K562 (cell line): ENCODE results near the gene SCUBE1. TPM values are rescaled to one million over a fixed set of nuclear protein-coding genes. Genes with fewer than 3 reads are reported as not detected.

ENCODE experiments used
- polyA plus RNA-seq, 8 experiments: library from polyadenylated mRNA; depleted of rRNA in 4 of 8; stranded (reverse) in 5 of 8; unstranded in 3 of 8; fragments of >200 nt; fragmentation: Nextera tagmentation in 2 of 8; fragmentation: Illumina TruSeq in 1 of 8; extraction: Ambion mirVana in 2 of 8; extraction: Trizol in 1 of 8; gene quantifications; 2 replicates each; pipeline versions ENCODE4 v1.2.1 to v1.2.3, GENCODE V29; 2011 to 2014; ENCODE audit warnings: inconsistent platforms in 1 of 8, missing spikeins in 1 of 8
- total RNA-seq, 7 experiments: library from RNA; depleted of rRNA in 6 of 7; stranded (reverse); fragments of >200 nt in 6 of 7; fragmentation: Illumina TruSeq in 2 of 7; extraction: Trizol in 2 of 7; gene quantifications; 2 replicates each; pipeline versions ENCODE4 v1.2.1 to v1.2.3, GENCODE V29; 2011 to 2021; ENCODE audit warnings: low replicate concordance in 1 of 7
- TF ChIP-seq, protein P1 (sequence below): fragments of 450-650 bp; formaldehyde crosslinking; IDR thresholded peaks from 2 replicates; pipeline ENCODE4 v1.4.0; 2022; ENCODE audit warnings: missing genetic modification characterization
- TF ChIP-seq, protein P2 (sequence below): sonication (generic); formaldehyde crosslinking; IDR thresholded peaks from 2 replicates; pipeline ENCODE4 v1.8.0; 2022; ENCODE audit warnings: mild to moderate bottlenecking, missing genetic modification reagents

Gene SCUBE1
- total and polyA plus RNA-seq, 9 of the 15 experiments (the other 6 are each of a cell fraction or from before 2014, with no cell fraction given) = 0.03 to 0.47 (median 0.29) TPM; not detected in 6

DNA sequence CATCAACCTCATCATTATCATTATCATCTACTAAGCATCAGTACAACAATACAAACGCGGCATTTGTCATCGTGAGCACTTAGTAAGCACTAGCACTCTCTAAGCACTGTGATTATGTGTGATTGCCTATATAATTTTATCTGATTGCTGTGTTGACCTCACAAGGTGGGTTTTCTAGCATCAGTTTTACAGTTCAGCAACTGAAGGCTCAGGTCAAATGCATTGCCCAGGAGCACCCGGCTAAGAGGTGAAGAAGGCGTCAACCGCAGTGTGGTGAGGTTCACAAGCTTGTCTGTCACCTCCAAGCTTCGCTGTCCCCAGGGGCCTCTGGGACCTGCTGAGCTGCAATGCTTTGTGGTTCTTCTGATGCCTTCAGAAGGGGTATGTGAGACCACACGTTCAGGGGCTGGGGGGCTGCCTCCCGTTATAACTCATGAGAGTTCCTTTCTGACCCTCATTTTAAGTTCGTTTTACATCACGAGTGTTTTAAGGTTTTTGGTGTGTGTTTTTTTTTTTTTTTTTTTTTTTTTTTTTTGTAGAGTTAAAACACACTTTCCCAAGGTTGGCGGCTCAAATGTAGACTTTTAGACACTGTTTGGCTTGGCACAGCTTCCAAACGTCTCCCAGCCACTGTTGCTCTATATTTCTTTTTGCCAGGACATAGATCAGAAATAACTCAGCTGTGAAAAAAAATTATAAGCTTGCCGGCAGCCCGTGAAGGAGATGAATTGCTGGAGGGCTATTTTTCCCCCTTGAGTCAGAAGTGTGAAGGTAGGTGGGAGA is 33.8 kb upstream of the SCUBE1 start (continued):
- TF ChIP-seq, protein P1, sequence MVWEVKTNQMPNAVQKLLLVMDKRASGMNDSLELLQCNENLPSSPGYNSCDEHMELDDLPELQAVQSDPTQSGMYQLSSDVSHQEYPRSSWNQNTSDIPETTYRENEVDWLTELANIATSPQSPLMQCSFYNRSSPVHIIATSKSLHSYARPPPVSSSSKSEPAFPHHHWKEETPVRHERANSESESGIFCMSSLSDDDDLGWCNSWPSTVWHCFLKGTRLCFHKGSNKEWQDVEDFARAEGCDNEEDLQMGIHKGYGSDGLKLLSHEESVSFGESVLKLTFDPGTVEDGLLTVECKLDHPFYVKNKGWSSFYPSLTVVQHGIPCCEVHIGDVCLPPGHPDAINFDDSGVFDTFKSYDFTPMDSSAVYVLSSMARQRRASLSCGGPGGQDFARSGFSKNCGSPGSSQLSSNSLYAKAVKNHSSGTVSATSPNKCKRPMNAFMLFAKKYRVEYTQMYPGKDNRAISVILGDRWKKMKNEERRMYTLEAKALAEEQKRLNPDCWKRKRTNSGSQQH (CRISPR knock-in tag) = no peak
- TF ChIP-seq, protein P2, sequence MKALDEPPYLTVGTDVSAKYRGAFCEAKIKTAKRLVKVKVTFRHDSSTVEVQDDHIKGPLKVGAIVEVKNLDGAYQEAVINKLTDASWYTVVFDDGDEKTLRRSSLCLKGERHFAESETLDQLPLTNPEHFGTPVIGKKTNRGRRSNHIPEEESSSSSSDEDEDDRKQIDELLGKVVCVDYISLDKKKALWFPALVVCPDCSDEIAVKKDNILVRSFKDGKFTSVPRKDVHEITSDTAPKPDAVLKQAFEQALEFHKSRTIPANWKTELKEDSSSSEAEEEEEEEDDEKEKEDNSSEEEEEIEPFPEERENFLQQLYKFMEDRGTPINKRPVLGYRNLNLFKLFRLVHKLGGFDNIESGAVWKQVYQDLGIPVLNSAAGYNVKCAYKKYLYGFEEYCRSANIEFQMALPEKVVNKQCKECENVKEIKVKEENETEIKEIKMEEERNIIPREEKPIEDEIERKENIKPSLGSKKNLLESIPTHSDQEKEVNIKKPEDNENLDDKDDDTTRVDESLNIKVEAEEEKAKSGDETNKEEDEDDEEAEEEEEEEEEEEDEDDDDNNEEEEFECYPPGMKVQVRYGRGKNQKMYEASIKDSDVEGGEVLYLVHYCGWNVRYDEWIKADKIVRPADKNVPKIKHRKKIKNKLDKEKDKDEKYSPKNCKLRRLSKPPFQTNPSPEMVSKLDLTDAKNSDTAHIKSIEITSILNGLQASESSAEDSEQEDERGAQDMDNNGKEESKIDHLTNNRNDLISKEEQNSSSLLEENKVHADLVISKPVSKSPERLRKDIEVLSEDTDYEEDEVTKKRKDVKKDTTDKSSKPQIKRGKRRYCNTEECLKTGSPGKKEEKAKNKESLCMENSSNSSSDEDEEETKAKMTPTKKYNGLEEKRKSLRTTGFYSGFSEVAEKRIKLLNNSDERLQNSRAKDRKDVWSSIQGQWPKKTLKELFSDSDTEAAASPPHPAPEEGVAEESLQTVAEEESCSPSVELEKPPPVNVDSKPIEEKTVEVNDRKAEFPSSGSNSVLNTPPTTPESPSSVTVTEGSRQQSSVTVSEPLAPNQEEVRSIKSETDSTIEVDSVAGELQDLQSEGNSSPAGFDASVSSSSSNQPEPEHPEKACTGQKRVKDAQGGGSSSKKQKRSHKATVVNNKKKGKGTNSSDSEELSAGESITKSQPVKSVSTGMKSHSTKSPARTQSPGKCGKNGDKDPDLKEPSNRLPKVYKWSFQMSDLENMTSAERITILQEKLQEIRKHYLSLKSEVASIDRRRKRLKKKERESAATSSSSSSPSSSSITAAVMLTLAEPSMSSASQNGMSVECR (CRISPR knock-in tag) = no peak
